Measurements from ENCODE around the gene GCNT1. TPM values are rescaled to one million over a fixed set of nuclear protein-coding genes. Genes with fewer than 3 reads are reported as not detected.

GCNT1 gene
- total RNA-seq, 1 experiment from 2014 or later = 17.2 TPM

DNA sequence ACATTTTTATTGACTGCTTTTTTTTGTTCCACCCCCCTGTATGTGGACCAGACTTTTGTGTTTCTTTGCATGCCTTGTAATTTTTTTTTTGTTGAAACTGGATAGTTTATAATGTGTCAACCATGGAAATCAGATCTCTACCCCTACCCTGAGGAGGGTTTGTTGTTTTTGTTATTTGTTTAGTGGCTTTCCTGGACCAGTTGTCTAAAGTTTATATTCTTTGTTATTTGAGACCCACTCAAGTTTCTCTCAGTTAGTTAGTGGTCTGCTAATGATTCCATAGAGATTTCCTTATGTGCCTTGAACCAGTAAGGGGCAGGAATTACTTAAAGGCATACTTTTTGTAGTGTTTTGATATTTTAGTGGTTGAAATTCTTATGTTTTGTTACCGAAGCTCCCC is 41.1 kb downstream of the GCNT1 start (continued):
- TF ChIP-seq NR1H2 (CRISPR knock-in tag; IDR thresholded peaks at IDR 0.05) = no peak
- TF ChIP-seq, protein P1, sequence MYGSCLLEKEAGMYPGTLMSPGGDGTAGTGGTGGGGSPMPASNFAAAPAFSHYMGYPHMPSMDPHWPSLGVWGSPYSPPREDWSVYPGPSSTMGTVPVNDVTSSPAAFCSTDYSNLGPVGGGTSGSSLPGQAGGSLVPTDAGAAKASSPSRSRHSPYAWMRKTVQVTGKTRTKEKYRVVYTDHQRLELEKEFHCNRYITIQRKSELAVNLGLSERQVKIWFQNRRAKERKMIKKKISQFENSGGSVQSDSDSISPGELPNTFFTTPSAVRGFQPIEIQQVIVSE (CRISPR knock-in tag; IDR thresholded peaks at IDR 0.05; ENCODE audit: borderline replicate concordance) = no peak
- TF ChIP-seq, protein P2, sequence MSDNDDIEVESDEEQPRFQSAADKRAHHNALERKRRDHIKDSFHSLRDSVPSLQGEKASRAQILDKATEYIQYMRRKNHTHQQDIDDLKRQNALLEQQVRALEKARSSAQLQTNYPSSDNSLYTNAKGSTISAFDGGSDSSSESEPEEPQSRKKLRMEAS (CRISPR knock-in tag; IDR thresholded peaks at IDR 0.05) = no peak
- TF ChIP-seq, protein P3, sequence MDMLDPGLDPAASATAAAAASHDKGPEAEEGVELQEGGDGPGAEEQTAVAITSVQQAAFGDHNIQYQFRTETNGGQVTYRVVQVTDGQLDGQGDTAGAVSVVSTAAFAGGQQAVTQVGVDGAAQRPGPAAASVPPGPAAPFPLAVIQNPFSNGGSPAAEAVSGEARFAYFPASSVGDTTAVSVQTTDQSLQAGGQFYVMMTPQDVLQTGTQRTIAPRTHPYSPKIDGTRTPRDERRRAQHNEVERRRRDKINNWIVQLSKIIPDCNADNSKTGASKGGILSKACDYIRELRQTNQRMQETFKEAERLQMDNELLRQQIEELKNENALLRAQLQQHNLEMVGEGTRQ (CRISPR knock-in tag; IDR thresholded peaks at IDR 0.05) = no peak
- no peak for TF ChIP-seq FOXK1 (CRISPR knock-in tag; IDR thresholded peaks at IDR 0.05)

DNA sequence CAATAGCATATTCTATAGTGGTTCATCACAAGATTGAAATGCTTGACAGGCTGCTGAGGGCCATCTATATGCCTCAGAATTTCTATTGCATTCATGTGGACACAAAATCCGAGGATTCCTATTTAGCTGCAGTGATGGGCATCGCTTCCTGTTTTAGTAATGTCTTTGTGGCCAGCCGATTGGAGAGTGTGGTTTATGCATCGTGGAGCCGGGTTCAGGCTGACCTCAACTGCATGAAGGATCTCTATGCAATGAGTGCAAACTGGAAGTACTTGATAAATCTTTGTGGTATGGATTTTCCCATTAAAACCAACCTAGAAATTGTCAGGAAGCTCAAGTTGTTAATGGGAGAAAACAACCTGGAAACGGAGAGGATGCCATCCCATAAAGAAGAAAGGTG is 43.8 kb downstream of the GCNT1 start:
- no peak for TF ChIP-seq KAT7 (CRISPR knock-in tag; IDR thresholded peaks at IDR 0.05; ENCODE audit: borderline replicate concordance)
- TF ChIP-seq, protein P4, sequence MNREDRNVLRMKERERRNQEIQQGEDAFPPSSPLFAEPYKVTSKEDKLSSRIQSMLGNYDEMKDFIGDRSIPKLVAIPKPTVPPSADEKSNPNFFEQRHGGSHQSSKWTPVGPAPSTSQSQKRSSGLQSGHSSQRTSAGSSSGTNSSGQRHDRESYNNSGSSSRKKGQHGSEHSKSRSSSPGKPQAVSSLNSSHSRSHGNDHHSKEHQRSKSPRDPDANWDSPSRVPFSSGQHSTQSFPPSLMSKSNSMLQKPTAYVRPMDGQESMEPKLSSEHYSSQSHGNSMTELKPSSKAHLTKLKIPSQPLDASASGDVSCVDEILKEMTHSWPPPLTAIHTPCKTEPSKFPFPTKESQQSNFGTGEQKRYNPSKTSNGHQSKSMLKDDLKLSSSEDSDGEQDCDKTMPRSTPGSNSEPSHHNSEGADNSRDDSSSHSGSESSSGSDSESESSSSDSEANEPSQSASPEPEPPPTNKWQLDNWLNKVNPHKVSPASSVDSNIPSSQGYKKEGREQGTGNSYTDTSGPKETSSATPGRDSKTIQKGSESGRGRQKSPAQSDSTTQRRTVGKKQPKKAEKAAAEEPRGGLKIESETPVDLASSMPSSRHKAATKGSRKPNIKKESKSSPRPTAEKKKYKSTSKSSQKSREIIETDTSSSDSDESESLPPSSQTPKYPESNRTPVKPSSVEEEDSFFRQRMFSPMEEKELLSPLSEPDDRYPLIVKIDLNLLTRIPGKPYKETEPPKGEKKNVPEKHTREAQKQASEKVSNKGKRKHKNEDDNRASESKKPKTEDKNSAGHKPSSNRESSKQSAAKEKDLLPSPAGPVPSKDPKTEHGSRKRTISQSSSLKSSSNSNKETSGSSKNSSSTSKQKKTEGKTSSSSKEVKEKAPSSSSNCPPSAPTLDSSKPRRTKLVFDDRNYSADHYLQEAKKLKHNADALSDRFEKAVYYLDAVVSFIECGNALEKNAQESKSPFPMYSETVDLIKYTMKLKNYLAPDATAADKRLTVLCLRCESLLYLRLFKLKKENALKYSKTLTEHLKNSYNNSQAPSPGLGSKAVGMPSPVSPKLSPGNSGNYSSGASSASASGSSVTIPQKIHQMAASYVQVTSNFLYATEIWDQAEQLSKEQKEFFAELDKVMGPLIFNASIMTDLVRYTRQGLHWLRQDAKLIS (CRISPR knock-in tag; IDR thresholded peaks at IDR 0.05; ENCODE audit: borderline replicate concordance) = no peak
- TF ChIP-seq, protein P5, sequence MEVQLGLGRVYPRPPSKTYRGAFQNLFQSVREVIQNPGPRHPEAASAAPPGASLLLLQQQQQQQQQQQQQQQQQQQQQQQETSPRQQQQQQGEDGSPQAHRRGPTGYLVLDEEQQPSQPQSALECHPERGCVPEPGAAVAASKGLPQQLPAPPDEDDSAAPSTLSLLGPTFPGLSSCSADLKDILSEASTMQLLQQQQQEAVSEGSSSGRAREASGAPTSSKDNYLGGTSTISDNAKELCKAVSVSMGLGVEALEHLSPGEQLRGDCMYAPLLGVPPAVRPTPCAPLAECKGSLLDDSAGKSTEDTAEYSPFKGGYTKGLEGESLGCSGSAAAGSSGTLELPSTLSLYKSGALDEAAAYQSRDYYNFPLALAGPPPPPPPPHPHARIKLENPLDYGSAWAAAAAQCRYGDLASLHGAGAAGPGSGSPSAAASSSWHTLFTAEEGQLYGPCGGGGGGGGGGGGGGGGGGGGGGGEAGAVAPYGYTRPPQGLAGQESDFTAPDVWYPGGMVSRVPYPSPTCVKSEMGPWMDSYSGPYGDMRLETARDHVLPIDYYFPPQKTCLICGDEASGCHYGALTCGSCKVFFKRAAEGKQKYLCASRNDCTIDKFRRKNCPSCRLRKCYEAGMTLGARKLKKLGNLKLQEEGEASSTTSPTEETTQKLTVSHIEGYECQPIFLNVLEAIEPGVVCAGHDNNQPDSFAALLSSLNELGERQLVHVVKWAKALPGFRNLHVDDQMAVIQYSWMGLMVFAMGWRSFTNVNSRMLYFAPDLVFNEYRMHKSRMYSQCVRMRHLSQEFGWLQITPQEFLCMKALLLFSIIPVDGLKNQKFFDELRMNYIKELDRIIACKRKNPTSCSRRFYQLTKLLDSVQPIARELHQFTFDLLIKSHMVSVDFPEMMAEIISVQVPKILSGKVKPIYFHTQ (CRISPR knock-in tag; IDR thresholded peaks at IDR 0.05) = no peak
- TF ChIP-seq, protein P6, sequence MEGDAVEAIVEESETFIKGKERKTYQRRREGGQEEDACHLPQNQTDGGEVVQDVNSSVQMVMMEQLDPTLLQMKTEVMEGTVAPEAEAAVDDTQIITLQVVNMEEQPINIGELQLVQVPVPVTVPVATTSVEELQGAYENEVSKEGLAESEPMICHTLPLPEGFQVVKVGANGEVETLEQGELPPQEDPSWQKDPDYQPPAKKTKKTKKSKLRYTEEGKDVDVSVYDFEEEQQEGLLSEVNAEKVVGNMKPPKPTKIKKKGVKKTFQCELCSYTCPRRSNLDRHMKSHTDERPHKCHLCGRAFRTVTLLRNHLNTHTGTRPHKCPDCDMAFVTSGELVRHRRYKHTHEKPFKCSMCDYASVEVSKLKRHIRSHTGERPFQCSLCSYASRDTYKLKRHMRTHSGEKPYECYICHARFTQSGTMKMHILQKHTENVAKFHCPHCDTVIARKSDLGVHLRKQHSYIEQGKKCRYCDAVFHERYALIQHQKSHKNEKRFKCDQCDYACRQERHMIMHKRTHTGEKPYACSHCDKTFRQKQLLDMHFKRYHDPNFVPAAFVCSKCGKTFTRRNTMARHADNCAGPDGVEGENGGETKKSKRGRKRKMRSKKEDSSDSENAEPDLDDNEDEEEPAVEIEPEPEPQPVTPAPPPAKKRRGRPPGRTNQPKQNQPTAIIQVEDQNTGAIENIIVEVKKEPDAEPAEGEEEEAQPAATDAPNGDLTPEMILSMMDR (IDR thresholded peaks at IDR 0.05) = no peak
- no peak for TF ChIP-seq ZNF396 (CRISPR knock-in tag; IDR thresholded peaks at IDR 0.05; ENCODE audit: borderline replicate concordance)
- no peak for TF ChIP-seq PRRX2 (CRISPR knock-in tag; IDR thresholded peaks at IDR 0.05)
- TF ChIP-seq SOX15 (CRISPR knock-in tag; IDR thresholded peaks at IDR 0.05) = no peak
- TF ChIP-seq, protein P7, sequence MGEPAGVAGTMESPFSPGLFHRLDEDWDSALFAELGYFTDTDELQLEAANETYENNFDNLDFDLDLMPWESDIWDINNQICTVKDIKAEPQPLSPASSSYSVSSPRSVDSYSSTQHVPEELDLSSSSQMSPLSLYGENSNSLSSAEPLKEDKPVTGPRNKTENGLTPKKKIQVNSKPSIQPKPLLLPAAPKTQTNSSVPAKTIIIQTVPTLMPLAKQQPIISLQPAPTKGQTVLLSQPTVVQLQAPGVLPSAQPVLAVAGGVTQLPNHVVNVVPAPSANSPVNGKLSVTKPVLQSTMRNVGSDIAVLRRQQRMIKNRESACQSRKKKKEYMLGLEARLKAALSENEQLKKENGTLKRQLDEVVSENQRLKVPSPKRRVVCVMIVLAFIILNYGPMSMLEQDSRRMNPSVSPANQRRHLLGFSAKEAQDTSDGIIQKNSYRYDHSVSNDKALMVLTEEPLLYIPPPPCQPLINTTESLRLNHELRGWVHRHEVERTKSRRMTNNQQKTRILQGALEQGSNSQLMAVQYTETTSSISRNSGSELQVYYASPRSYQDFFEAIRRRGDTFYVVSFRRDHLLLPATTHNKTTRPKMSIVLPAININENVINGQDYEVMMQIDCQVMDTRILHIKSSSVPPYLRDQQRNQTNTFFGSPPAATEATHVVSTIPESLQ (CRISPR knock-in tag; IDR thresholded peaks at IDR 0.05) = no peak
- TF ChIP-seq FOXJ3 (CRISPR knock-in tag; IDR thresholded peaks at IDR 0.05; ENCODE audit: borderline replicate concordance) = no peak
- TF ChIP-seq, protein P8, sequence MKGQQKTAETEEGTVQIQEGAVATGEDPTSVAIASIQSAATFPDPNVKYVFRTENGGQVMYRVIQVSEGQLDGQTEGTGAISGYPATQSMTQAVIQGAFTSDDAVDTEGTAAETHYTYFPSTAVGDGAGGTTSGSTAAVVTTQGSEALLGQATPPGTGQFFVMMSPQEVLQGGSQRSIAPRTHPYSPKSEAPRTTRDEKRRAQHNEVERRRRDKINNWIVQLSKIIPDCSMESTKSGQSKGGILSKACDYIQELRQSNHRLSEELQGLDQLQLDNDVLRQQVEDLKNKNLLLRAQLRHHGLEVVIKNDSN (CRISPR knock-in tag; IDR thresholded peaks at IDR 0.05) = no peak
- no peak for TF ChIP-seq NFATC4 (CRISPR knock-in tag; IDR thresholded peaks at IDR 0.05)
- TF ChIP-seq, protein P3 (CRISPR knock-in tag; IDR thresholded peaks at IDR 0.05) = no peak
- TF ChIP-seq, protein P9, sequence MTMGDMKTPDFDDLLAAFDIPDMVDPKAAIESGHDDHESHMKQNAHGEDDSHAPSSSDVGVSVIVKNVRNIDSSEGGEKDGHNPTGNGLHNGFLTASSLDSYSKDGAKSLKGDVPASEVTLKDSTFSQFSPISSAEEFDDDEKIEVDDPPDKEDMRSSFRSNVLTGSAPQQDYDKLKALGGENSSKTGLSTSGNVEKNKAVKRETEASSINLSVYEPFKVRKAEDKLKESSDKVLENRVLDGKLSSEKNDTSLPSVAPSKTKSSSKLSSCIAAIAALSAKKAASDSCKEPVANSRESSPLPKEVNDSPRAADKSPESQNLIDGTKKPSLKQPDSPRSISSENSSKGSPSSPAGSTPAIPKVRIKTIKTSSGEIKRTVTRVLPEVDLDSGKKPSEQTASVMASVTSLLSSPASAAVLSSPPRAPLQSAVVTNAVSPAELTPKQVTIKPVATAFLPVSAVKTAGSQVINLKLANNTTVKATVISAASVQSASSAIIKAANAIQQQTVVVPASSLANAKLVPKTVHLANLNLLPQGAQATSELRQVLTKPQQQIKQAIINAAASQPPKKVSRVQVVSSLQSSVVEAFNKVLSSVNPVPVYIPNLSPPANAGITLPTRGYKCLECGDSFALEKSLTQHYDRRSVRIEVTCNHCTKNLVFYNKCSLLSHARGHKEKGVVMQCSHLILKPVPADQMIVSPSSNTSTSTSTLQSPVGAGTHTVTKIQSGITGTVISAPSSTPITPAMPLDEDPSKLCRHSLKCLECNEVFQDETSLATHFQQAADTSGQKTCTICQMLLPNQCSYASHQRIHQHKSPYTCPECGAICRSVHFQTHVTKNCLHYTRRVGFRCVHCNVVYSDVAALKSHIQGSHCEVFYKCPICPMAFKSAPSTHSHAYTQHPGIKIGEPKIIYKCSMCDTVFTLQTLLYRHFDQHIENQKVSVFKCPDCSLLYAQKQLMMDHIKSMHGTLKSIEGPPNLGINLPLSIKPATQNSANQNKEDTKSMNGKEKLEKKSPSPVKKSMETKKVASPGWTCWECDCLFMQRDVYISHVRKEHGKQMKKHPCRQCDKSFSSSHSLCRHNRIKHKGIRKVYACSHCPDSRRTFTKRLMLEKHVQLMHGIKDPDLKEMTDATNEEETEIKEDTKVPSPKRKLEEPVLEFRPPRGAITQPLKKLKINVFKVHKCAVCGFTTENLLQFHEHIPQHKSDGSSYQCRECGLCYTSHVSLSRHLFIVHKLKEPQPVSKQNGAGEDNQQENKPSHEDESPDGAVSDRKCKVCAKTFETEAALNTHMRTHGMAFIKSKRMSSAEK (CRISPR knock-in tag; IDR thresholded peaks at IDR 0.05; ENCODE audit: borderline replicate concordance) = no peak
- H3K36me3 Mint-ChIP-seq = peaks cover 14% of the 10 kb centered on the region

More for the DNA sequence above, 43.8 kb downstream of the GCNT1 start:
- Mint-ChIP-seq H3K4me3 (no peak overlapping the region), H3K9me3 (no peaks in the 10 kb centered on the region), H3K27ac (no peak overlapping the region), H3K27me3 (ENCODE audit: low read depth) (no peaks in the 10 kb centered on the region), H3K4me1 (peaks cover 8% of the 10 kb centered on the region)
- no peak for ATAC-seq
- POLR2A ChIA-PET = no interaction called here
- no peak for DNase-seq (ENCODE audit: low spot score)
- CTCF ChIA-PET = no interaction called here

All from WTC11 (cell line).